Endodermal cell (in vitro differentiated cells): ENCODE data around the gene DGKH. TPM values are rescaled to one million over a fixed set of nuclear protein-coding genes. Genes with fewer than 3 reads are reported as not detected.

Experiments used
- DNase-seq: peaks from one replicate; pipeline ENCODE4 v3.0.0-alpha.2; 2017
- H3K27ac ChIP-seq: 2 replicates; pipeline ENCODE4 v1.5.1; 2013; ENCODE audit warnings: mild to moderate bottlenecking, low read depth, low read length, moderate library complexity
- H3K27me3 ChIP-seq: 2 replicates; pipeline ENCODE4 v1.6.1; 2013; ENCODE audit warnings: mild to moderate bottlenecking, low read length, moderate library complexity; ENCODE audit not compliant: insufficient read depth, control insufficient read depth, poor library complexity, severe bottlenecking
- H3K36me3 ChIP-seq: 2 replicates; pipeline ENCODE4 v1.7.0; 2013; ENCODE audit warnings: mild to moderate bottlenecking, low read length, moderate library complexity; ENCODE audit not compliant: control insufficient read depth, insufficient read depth
- H3K4me1 ChIP-seq: one replicate; pipeline ENCODE4 v1.7.0; 2013; ENCODE audit warnings: low read length; ENCODE audit not compliant: control insufficient read depth, insufficient read depth
- H3K4me3 ChIP-seq: 2 replicates; pipeline ENCODE4 v1.5.1; 2013; ENCODE audit warnings: mild to moderate bottlenecking, low read length, moderate library complexity
- H3K9ac ChIP-seq: 2 replicates; pipeline ENCODE4 v1.6.1; 2013; ENCODE audit warnings: mild to moderate bottlenecking, low read length, moderate library complexity; ENCODE audit not compliant: poor library complexity, severe bottlenecking; ENCODE audit errors: extremely low read depth
- H3K9me3 ChIP-seq: 2 replicates; pipeline ENCODE4 v1.6.1; 2013; ENCODE audit warnings: mild to moderate bottlenecking, low read length, moderate library complexity; ENCODE audit not compliant: control insufficient read depth
- H3K27ac Mint-ChIP-seq: 2 replicates; pipeline ENCODE4 v1.8.0; 2020; ENCODE audit warnings: mixed read lengths
- H3K27me3 Mint-ChIP-seq: 2 replicates; pipeline ENCODE4 v1.8.0; 2021; ENCODE audit warnings: mild to moderate bottlenecking, mixed read lengths; ENCODE audit not compliant: insufficient read depth
- H3K36me3 Mint-ChIP-seq: 2 replicates; pipeline ENCODE4 v1.8.0; 2020; ENCODE audit warnings: low read depth, mixed read lengths
- H3K4me1 Mint-ChIP-seq: 2 replicates; pipeline ENCODE4 v1.8.0; 2020; ENCODE audit warnings: mixed read lengths
- H3K4me3 Mint-ChIP-seq: 2 replicates; pipeline ENCODE4 v1.8.0; 2020; ENCODE audit warnings: mild to moderate bottlenecking, moderate library complexity, mixed read lengths
- H3K9me3 Mint-ChIP-seq: 2 replicates; pipeline ENCODE4 v1.8.0; 2020; ENCODE audit warnings: mild to moderate bottlenecking, mixed read lengths
- WGBS, 2 experiments: methylation state at CpG; one replicate each; pipeline versions ENCODE4 v1.1.5 to v1.1.7; 2013; ENCODE audit warnings: missing lambda C conversion rate in 2 of 2, mixed read lengths in 1 of 2; ENCODE audit not compliant: insufficient coverage in 1 of 2, insufficient read length in 1 of 2; 5-methylcytosine and 5-hydroxymethylcytosine counted together
- total RNA-seq, 2 donors: library from RNA; stranded (reverse); fragmentation: NEBNext Ultra II Directional in 1 of 2; extraction: Animal tissue kit (Norgen Biotek cat#: 25700) in 1 of 2; gene quantifications; 2 replicates in 1 of 2; 3 replicates in 1 of 2; pipeline ENCODE4 v1.2.1, GENCODE V29; 2021
- TF ChIP-seq, protein P1 (sequence below): fragments of 200-600 bp; sonication (generic); conservative IDR thresholded peaks from 2 replicates; pipeline ENCODE4 v1.5.0; 2021; ENCODE audit warnings: antibody characterized with exemption, mild to moderate bottlenecking

The DGKH gene
- total RNA-seq, 2 donors from 2014 or later: 7.1 to 11.5 TPM

DNA sequence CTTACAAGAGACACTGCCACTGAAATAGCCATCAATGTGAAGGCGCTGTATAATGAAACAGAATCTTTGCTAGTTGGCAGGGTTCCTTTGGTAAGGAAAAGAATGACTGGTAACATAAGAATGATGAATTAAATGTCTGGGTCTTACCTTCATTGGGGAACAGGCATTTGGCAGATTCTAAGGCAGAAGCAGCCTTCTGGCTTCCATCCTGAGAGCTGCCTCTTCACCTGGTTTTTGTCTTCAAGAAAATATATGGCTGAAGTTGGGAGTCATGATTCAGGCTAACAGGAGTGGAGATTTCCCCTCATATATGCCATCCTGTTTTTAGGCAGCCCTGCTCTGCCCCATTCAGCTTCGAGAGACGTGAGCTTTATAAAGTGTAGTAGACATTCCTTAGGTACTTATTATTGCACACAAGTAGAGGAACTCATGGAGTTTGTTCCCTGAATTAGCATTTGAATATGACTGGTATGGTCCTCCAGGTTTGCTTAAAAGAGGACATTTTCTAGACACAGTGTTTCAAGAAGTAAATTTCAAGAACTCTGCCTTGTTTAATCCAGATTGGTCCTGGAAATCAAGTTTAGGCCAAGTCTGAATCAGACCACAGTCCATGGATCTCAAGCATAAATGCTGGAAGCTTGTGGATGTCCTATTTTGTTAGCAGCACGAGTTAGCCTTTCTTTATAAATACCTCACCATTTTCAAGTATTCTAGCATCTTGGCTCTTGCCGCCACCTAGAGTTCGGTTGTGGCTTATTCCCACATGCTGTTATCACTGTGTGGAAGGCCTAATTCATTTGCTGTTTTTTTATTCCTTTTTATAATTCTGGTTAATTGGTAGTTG is 167.4 kb downstream of the DGKH start:
- Mint-ChIP-seq H3K9me3 (no peaks in the 10 kb centered on the region), H3K27me3 (no peaks in the 10 kb centered on the region)
- DNase-seq: peak; percentile 78

DNA sequence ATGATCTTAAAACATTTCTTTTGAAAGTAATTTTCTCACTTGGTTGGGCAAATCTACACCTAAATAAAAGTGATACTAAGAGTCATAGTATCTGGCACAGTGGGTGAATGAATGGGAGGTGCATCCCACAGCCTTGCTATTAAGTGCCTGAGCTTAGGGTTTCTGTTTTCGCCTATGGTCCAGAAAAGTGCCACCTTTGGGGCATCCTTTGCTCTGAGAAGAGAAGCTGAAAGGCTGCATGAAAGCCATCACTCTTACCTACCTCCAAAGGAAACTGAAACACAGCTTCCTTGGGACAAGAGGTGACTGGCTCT is 167.9 kb downstream of the DGKH start:
- Histone ChIP-seq H3K4me1 (no peaks in the 10 kb centered on the region), H3K36me3 (peaks cover 24% of the 10 kb centered on the region), H3K4me3 (no peak overlapping the region), H3K9me3 (no peaks in the 10 kb centered on the region), H3K27ac (no peak overlapping the region), H3K9ac (no peak overlapping the region), H3K27me3 (no peaks in the 10 kb centered on the region)
- 74% methylated on average over 1 of the region's 1 CpG; no CpG with 5 or more reads in 1 of the 2 experiments for WGBS, 2 experiments
- no peaks in the 10 kb centered on the region for H3K9me3 Mint-ChIP-seq
- H3K4me3 Mint-ChIP-seq: no peak overlapping the region
- no peaks in the 10 kb centered on the region for H3K27me3 Mint-ChIP-seq
- peaks cover 7% of the 10 kb centered on the region for H3K36me3 Mint-ChIP-seq
- peaks cover 3% of the 10 kb centered on the region for H3K4me1 Mint-ChIP-seq
- DNase-seq: no peak
- H3K27ac Mint-ChIP-seq: no peak overlapping the region
- TF ChIP-seq, protein P1, sequence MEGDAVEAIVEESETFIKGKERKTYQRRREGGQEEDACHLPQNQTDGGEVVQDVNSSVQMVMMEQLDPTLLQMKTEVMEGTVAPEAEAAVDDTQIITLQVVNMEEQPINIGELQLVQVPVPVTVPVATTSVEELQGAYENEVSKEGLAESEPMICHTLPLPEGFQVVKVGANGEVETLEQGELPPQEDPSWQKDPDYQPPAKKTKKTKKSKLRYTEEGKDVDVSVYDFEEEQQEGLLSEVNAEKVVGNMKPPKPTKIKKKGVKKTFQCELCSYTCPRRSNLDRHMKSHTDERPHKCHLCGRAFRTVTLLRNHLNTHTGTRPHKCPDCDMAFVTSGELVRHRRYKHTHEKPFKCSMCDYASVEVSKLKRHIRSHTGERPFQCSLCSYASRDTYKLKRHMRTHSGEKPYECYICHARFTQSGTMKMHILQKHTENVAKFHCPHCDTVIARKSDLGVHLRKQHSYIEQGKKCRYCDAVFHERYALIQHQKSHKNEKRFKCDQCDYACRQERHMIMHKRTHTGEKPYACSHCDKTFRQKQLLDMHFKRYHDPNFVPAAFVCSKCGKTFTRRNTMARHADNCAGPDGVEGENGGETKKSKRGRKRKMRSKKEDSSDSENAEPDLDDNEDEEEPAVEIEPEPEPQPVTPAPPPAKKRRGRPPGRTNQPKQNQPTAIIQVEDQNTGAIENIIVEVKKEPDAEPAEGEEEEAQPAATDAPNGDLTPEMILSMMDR: no peak

More for the DNA sequence above, 167.4 kb downstream of the DGKH start:
- H3K4me3 Mint-ChIP-seq: no peak overlapping the region
- H3K9me3 ChIP-seq: no peaks in the 10 kb centered on the region
- no peaks in the 10 kb centered on the region for H3K4me1 Mint-ChIP-seq
- no peaks in the 10 kb centered on the region for H3K27me3 ChIP-seq
- H3K4me1 ChIP-seq: no peaks in the 10 kb centered on the region
- H3K9ac ChIP-seq: no peak overlapping the region
- TF ChIP-seq, protein P1: peak; percentile 81
- H3K27ac ChIP-seq: no peak overlapping the region
- no peak overlapping the region for H3K4me3 ChIP-seq
- 55 to 82% methylated on average over 2 to 6 of the region's 6 CpGs for WGBS, 2 experiments
- H3K36me3 ChIP-seq: peaks cover 20% of the 10 kb centered on the region
- peak overlapping the region; percentile 59 for H3K27ac Mint-ChIP-seq
- H3K36me3 Mint-ChIP-seq: peaks cover 11% of the 10 kb centered on the region

DNA sequence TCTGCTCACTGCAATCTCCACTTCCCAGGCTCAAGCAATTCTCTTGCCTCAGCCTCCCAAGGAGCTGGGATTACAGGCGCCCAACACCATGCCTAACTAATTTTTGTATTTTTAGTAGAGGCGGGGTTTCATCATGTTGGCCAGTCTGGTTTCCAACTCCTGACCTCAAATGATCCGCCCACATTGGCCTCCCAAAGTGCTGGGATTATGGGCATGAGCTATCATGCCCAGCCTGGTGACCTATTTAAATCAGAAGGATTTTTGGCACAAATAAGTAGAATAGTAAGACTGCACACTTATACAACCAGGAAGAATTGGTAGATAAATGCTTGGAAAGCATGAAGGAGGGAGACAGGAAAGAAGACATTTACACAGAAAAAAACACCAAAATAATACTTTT is 170.1 kb downstream of the DGKH start:
- H3K4me3 ChIP-seq: no peak overlapping the region
- 96 to 100% methylated on average over 1 to 3 of the region's 3 CpGs for WGBS, 2 experiments
- TF ChIP-seq, protein P1: no peak
- no peaks in the 10 kb centered on the region for H3K4me1 ChIP-seq
- no peaks in the 10 kb centered on the region for H3K27me3 ChIP-seq
- H3K36me3 ChIP-seq: peaks cover 27% of the 10 kb centered on the region
- no peak overlapping the region for H3K27ac Mint-ChIP-seq
- H3K36me3 Mint-ChIP-seq: no peaks in the 10 kb centered on the region
- no peak overlapping the region for H3K9ac ChIP-seq
- H3K9me3 Mint-ChIP-seq: no peaks in the 10 kb centered on the region
- no peaks in the 10 kb centered on the region for H3K9me3 ChIP-seq
- no peak overlapping the region for H3K27ac ChIP-seq
- peaks cover 3% of the 10 kb centered on the region for H3K4me1 Mint-ChIP-seq
- H3K27me3 Mint-ChIP-seq: no peaks in the 10 kb centered on the region
- no peak overlapping the region for H3K4me3 Mint-ChIP-seq
- no peak for DNase-seq
